Measurements from ENCODE around the gene PODXL2. TPM values are rescaled to one million over a fixed set of nuclear protein-coding genes. Genes with fewer than 3 reads are reported as not detected.

The PODXL2 gene
- total RNA-seq, 4 donors from 2014 or later = 3.2 to 9.4 (median 8.0) TPM

DNA sequence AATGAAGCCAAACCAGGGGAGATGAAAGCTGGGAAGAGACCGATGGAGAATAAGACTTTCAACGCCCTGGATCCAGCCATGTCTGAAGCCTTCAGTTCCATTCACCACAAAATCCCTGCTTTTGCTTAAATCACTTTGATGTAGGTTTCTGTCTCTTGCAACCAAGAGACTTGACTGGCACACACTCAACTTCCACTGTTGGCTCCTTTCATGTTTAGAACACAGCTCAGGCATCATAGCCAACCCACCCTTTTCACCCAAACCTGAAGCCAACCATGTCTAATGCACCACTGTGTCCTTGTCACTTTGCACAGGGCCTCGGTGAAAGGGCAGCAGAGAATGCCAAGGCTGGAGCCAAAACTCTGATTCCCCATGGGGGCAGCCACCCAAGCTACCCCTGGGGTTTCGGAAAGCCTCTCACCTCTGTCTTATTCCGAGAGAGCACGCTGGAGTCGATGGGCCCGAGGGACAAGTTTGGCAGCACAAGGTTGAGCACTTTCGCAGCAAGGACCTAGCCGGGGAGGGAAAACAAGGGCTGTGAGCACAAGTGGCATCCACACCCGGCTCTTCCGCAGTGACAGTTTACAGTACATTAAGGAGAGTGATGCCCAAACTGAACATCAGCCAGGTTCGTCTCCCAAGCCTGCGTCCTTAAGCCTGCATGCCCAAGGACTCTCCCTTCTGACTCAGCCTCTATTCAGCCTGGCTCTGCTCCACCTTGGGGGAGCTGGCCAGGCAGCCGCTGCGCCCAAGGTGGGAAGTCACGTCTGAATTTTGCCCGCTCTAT is 81.4 kb downstream of the PODXL2 start:
- no peak overlapping the region for H3K27ac ChIP-seq
- peaks cover 0 to 8% of the 10 kb centered on the region in 2 donors for H3K4me1 ChIP-seq
- no peaks in the 10 kb centered on the region for H3K36me3 ChIP-seq
- no peak overlapping the region for H3K4me3 ChIP-seq (replicated peaks in 1 of 3)
- 87 to 88% methylated on average over 14 to 18 of the region's 18 CpGs for WGBS, 2 donors
- intact Hi-C loops (cut with DNase I) = no loop called here
- DNase-seq = no peak
- TF ChIP-seq POLR2A (IDR thresholded peaks at IDR 0.05) = no peak
- TF ChIP-seq, protein P1, sequence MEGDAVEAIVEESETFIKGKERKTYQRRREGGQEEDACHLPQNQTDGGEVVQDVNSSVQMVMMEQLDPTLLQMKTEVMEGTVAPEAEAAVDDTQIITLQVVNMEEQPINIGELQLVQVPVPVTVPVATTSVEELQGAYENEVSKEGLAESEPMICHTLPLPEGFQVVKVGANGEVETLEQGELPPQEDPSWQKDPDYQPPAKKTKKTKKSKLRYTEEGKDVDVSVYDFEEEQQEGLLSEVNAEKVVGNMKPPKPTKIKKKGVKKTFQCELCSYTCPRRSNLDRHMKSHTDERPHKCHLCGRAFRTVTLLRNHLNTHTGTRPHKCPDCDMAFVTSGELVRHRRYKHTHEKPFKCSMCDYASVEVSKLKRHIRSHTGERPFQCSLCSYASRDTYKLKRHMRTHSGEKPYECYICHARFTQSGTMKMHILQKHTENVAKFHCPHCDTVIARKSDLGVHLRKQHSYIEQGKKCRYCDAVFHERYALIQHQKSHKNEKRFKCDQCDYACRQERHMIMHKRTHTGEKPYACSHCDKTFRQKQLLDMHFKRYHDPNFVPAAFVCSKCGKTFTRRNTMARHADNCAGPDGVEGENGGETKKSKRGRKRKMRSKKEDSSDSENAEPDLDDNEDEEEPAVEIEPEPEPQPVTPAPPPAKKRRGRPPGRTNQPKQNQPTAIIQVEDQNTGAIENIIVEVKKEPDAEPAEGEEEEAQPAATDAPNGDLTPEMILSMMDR (IDR thresholded peaks at IDR 0.05) = no peak
- no peaks in the 10 kb centered on the region for H3K9me3 ChIP-seq
- H3K27me3 ChIP-seq = no peaks in the 10 kb centered on the region

DNA sequence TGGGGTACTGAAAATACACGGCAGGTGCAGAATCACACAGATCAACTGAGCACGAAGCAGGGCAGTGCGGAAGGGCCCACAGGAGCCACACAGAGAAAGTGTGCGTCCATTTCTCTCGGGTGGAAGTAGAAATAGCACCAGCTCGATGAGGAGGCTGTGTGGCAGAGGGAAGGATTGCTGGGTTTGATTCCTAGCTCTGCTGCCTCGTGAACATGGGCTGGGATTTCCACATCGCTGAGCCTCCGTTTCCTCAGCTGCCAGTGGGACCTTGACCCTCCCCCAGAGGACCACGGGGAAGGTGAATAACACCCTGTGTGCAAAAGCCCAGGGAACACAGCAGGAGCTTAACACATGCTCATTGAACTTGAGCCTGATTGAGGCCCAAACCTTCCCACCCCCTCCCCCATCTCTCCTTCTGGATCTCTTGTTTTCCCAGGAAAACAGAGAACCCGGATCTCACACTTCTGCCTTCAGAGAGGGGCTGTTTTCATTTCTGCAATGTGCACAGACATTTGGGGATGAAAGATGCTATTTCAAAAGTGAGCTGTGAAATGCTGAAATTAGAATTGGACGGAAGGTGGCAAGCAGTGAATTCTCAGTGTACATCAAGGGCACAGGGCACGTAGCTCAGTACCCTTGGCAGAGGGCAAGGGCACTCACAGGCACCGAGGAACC is 82.2 kb downstream of the PODXL2 start:
- Histone ChIP-seq H3K27ac (no peak overlapping the region), H3K36me3 (no peaks in the 10 kb centered on the region), H3K27me3 (no peaks in the 10 kb centered on the region), H3K4me3 (replicated peaks in 1 of 3) (no peak overlapping the region), H3K9me3 (no peaks in the 10 kb centered on the region), H3K4me1 (peaks cover 0 to 8% of the 10 kb centered on the region in 2 donors)
- TF ChIP-seq, protein P1 (IDR thresholded peaks at IDR 0.05) = no peak
- TF ChIP-seq POLR2A (IDR thresholded peaks at IDR 0.05) = no peak
- 79 to 80% methylated on average over 14 of the region's 14 CpGs for WGBS, 2 donors
- DNase-seq = no peak
- intact Hi-C loops (cut with DNase I) = no loop called here

DNA sequence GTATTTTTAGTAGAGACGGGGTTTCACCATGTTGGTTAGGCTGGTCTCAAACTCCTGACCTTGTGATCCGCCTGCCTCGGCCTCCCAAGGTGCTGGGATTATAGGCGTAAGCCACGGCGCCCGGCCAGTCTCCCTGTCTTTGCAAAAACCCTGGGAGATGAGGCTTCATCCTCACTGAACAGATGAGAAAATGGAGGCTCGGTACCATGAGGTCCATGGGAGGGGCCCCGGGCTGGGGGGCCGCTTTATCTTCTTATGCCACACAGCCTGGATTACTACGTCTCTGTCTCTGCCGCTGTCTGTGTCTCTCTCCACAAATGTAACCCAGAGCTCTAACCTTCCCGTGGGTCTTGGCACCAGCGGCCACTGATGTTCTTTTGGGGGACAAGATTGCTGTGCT is 82.9 kb downstream of the PODXL2 start:
- Histone ChIP-seq H3K4me1 (peaks cover 0 to 8% of the 10 kb centered on the region in 2 donors), H3K27ac (no peak overlapping the region)
- no peak for TF ChIP-seq POLR2A (IDR thresholded peaks at IDR 0.05)
- TF ChIP-seq, protein P1 (IDR thresholded peaks at IDR 0.05) = no peak

DNA sequence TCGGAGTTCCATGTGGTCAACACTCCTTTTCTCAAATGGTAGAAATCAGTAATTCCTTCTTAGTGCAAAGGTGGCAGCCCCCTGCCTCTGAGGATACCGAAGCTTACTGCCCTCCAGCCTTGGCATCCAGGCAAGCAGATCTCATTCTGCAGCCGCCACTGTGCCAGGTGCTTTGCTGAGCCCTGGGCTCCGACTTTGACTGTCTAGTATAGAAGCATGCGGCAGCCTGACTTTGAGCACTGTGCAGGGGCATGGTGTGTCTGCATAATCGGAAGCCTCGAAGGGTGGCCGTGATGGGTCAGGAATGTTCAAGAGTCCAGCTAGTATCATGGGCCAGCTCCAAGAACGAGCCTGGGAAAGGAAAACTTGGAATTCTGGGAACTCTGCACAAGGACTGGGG is 83.5 kb downstream of the PODXL2 start:
- Histone ChIP-seq H3K4me1 (peaks cover 0 to 8% of the 10 kb centered on the region in 2 donors), H3K27ac (no peak overlapping the region), H3K9me3 (no peaks in the 10 kb centered on the region), H3K4me3 (replicated peaks in 1 of 3) (no peak overlapping the region), H3K27me3 (no peaks in the 10 kb centered on the region), H3K36me3 (no peaks in the 10 kb centered on the region)
- intact Hi-C loops (cut with DNase I) = no loop called here
- no peak for DNase-seq
- TF ChIP-seq, protein P1 (IDR thresholded peaks at IDR 0.05) = no peak
- no peak for TF ChIP-seq POLR2A (IDR thresholded peaks at IDR 0.05)
- WGBS, 2 donors = 85 to 86% methylated on average over 8 to 9 of the region's 9 CpGs

More for the DNA sequence above, 82.9 kb downstream of the PODXL2 start:
- 92 to 93% methylated on average over 14 of the region's 14 CpGs for WGBS, 2 donors
- Histone ChIP-seq H3K36me3 (no peaks in the 10 kb centered on the region), H3K27me3 (no peaks in the 10 kb centered on the region), H3K9me3 (no peaks in the 10 kb centered on the region), H3K4me3 (replicated peaks in 1 of 3) (no peak overlapping the region)
- intact Hi-C loops (cut with DNase I) = no loop called here
- no peak for DNase-seq
